A549 (cell line): ENCODE results near the gene SPG21. TPM values are rescaled to one million over a fixed set of nuclear protein-coding genes. Genes with fewer than 3 reads are reported as not detected.

ENCODE experiments used
- ATAC-seq, 2 experiments: fragments of 200-7000 bp in 1 of 2; fragments of >200 bp in 1 of 2; cut with Nextera tagmentation in 1 of 2; cut with Tn5 transposase in 1 of 2; 3 replicates each; pipeline versions ENCODE4 v1.8.0 to v1.9.1; 2018 to 2020; ENCODE audit warnings: mild to moderate bottlenecking in 1 of 2, moderate library complexity in 1 of 2
- CTCF ChIA-PET: fragments of 300-600 bp; sonication (Branson Sonifier 250); formaldehyde crosslinking; extraction: SDS; loops from one replicate; lab custom pipeline; 2021; ENCODE audit warnings: antibody characterized with exemption, inconsistent platforms; lab: Yijun Ruan, JAX
- POLR2A ChIA-PET: fragments of 350-600 bp; formaldehyde crosslinking; extraction: SDS; loops from one replicate; lab custom pipeline; 2021; ENCODE audit warnings: antibody characterized with exemption, inconsistent platforms; lab: Yijun Ruan, JAX
- DNase-seq, 2 experiments: peaks; one replicate each; pipeline versions ENCODE4 v3.0.0 to v3.0.0-alpha.2; 2011 to 2016; ENCODE audit warnings: low read depth in 1 of 2, low spot score in 1 of 2
- FAIRE-seq: peaks from 2 replicates; lab custom pipeline; 2011; peaks lifted over from hg19 to GRCh38; lab: Jason Lieb, UNC
- H3K27ac ChIP-seq, 2 experiments: fragments of >200 bp; sonication (Bioruptor Twin); formaldehyde crosslinking; 3 replicates each; pipeline ENCODE4 v1.5.1; 2016 to 2017
- H3K4me1 ChIP-seq: fragments of >200 bp; sonication (Bioruptor Twin); formaldehyde crosslinking; 3 replicates; pipeline ENCODE4 v1.6.1; 2016
- H3K4me2 ChIP-seq: fragments of >200 bp; sonication (Bioruptor Twin); formaldehyde crosslinking; 3 replicates; pipeline ENCODE4 v1.6.1; 2016
- H3K4me3 ChIP-seq: fragments of >200 bp; sonication (Bioruptor Twin); formaldehyde crosslinking; 3 replicates; pipeline ENCODE4 v1.5.1; 2016
- H3K9me3 ChIP-seq: fragments of >200 bp; sonication (Bioruptor Twin); formaldehyde crosslinking; 3 replicates; pipeline ENCODE4 v1.6.1; 2016
- BHLHE40 ChIP-seq: IDR thresholded peaks from 2 replicates; pipeline ENCODE4 v1.6.1; 2012; ENCODE audit warnings: low read depth, low read length, inconsistent platforms
- CBX8 ChIP-seq: fragments of 200-600 bp; sonication (generic); IDR thresholded peaks from 2 replicates; pipeline ENCODE4 v1.6.1; 2016
- CEBPB ChIP-seq, 2 experiments: fragments of >200 bp in 1 of 2; sonication (Bioruptor Twin) in 1 of 2; formaldehyde crosslinking in 1 of 2; IDR thresholded peaks; 2 replicates each; pipeline ENCODE4 v1.6.1; 2012 to 2016
- CHD2 ChIP-seq: fragments of 150-350 bp; IDR thresholded peaks from 2 replicates; pipeline ENCODE4 v1.6.1; 2014; ENCODE audit warnings: low read length; ENCODE audit not compliant: partially characterized antibody
- EP300 ChIP-seq, 2 experiments: fragments of >200 bp; sonication (Bioruptor Twin); formaldehyde crosslinking; IDR thresholded peaks; 2 replicates in 1 of 2; 3 replicates in 1 of 2; pipeline ENCODE4 v1.6.1; 2016 to 2017
- ESRRA ChIP-seq: fragments of 150-350 bp; IDR thresholded peaks from 2 replicates; pipeline ENCODE4 v1.6.1; 2014; ENCODE audit warnings: mild to moderate bottlenecking, low read length, borderline replicate concordance
- HOXA7 ChIP-seq: fragments of 250-450 bp; sonication (Bioruptor Pico); IDR thresholded peaks from 2 replicates; pipeline ENCODE4 v1.5.0; 2020; ENCODE audit warnings: mild to moderate bottlenecking, moderate library complexity
- HOXB13 ChIP-seq: fragments of 250-450 bp; sonication (Bioruptor Pico); IDR thresholded peaks from 2 replicates; pipeline ENCODE4 v1.5.0; 2020; ENCODE audit warnings: low read depth, mild to moderate bottlenecking, moderate library complexity
- JUNB ChIP-seq: fragments of >200 bp; sonication (Bioruptor Twin); formaldehyde crosslinking; IDR thresholded peaks from 2 replicates; pipeline ENCODE4 v1.6.1; 2016
- KDM1A ChIP-seq: fragments of 200-600 bp; sonication (generic); IDR thresholded peaks from 2 replicates; pipeline ENCODE4 v1.6.1; 2016; ENCODE audit warnings: low read depth, mild to moderate bottlenecking
- KDM5A ChIP-seq: fragments of 200-600 bp; sonication (generic); IDR thresholded peaks from 2 replicates; pipeline ENCODE4 v1.6.1; 2016; ENCODE audit warnings: antibody characterized with exemption, mild to moderate bottlenecking
- MAFK ChIP-seq: fragments of 450-650 bp; IDR thresholded peaks from 2 replicates; pipeline ENCODE4 v1.6.1; 2014; ENCODE audit not compliant: partially characterized antibody
- MYC ChIP-seq: IDR thresholded peaks from 2 replicates; pipeline ENCODE4 v1.6.1; 2012; ENCODE audit warnings: mild to moderate bottlenecking, inconsistent platforms, low read length, improper control_type of control experiment, borderline replicate concordance
- NPAS2 ChIP-seq: fragments of 250-450 bp; sonication (Bioruptor Pico); IDR thresholded peaks from 2 replicates; pipeline ENCODE4 v1.8.0; 2022; ENCODE audit warnings: mild to moderate bottlenecking, moderate library complexity, borderline replicate concordance
- POLR2A ChIP-seq: IDR thresholded peaks from 2 replicates; pipeline ENCODE4 v1.6.1; 2012; ENCODE audit warnings: mild to moderate bottlenecking, low read length
- POLR2AphosphoS2 ChIP-seq: conservative IDR thresholded peaks from 2 replicates; pipeline ENCODE4 v1.6.1; 2012; ENCODE audit warnings: low read length, improper control_type of control experiment, inconsistent platforms
- RARB ChIP-seq: fragments of 250-450 bp; sonication (Bioruptor Pico); IDR thresholded peaks from 2 replicates; pipeline ENCODE4 v1.8.0; 2021; ENCODE audit warnings: mild to moderate bottlenecking, moderate library complexity
- RCOR1 ChIP-seq: fragments of 150-350 bp; IDR thresholded peaks from 2 replicates; pipeline ENCODE4 v1.6.1; 2014; ENCODE audit warnings: antibody characterized with exemption, low read length, low read depth
- RFX5 ChIP-seq: fragments of 450-650 bp; IDR thresholded peaks from 2 replicates; pipeline ENCODE4 v1.7.1; 2014; ENCODE audit warnings: antibody characterized with exemption, mild to moderate bottlenecking, moderate library complexity
- RNF2 ChIP-seq: fragments of 200-600 bp; sonication (generic); IDR thresholded peaks from 2 replicates; pipeline ENCODE4 v1.6.1; 2016; ENCODE audit warnings: low read depth, mild to moderate bottlenecking, antibody characterized with exemption, moderate library complexity, borderline replicate concordance
- SMC3 ChIP-seq: fragments of >200 bp; sonication (Bioruptor Twin); formaldehyde crosslinking; IDR thresholded peaks from 3 replicates; pipeline ENCODE4 v1.6.1; 2018; ENCODE audit warnings: inconsistent platforms
- SREBF2 ChIP-seq: fragments of 450-650 bp; IDR thresholded peaks from 2 replicates; pipeline ENCODE4 v1.6.1; 2014; ENCODE audit warnings: mild to moderate bottlenecking, moderate library complexity
- TFCP2L1 ChIP-seq: fragments of 250-450 bp; sonication (Bioruptor Pico); IDR thresholded peaks from 2 replicates; pipeline ENCODE4 v1.5.0; 2021; ENCODE audit warnings: mild to moderate bottlenecking
- ZC3H11A ChIP-seq: fragments of 450-650 bp; IDR thresholded peaks from 2 replicates; pipeline ENCODE4 v1.6.1; 2014; ENCODE audit warnings: antibody characterized with exemption, mild to moderate bottlenecking
- ZNF302 ChIP-seq: fragments of 250-450 bp; sonication (Bioruptor Pico); IDR thresholded peaks from 2 replicates; pipeline ENCODE4 v1.9.0; 2021; ENCODE audit warnings: inconsistent platforms, mild to moderate bottlenecking, moderate library complexity
- WGBS: methylation state at CpG from one replicate; pipeline ENCODE4 v1.1.6; 2017; ENCODE audit errors: missing lambda C conversion rate; 5-methylcytosine and 5-hydroxymethylcytosine counted together
- polyA plus RNA-seq, 4 experiments: library from polyadenylated mRNA; depleted of rRNA in 3 of 4; stranded (reverse); fragments of >200 nt; fragmentation: RNase III in 1 of 4; extraction: RNeasy Plus Mini Kit Qiagen cat#74134 plus additional on column Dnase treatment in 1 of 4; gene quantifications; 2 replicates in 3 of 4; 3 replicates in 1 of 4; pipeline ENCODE4 v1.2.3, GENCODE V29; 2011 to 2017
- TF ChIP-seq, protein P1 (sequence below): fragments of 450-650 bp; IDR thresholded peaks from 2 replicates; pipeline ENCODE4 v1.6.1; 2014; ENCODE audit warnings: antibody characterized with exemption
- TF ChIP-seq, protein P2 (sequence below): fragments of >200 bp; sonication (Bioruptor Twin); formaldehyde crosslinking; IDR thresholded peaks from 3 replicates; pipeline ENCODE4 v1.5.1; 2016
- TF ChIP-seq, protein P3 (sequence below): fragments of 200-600 bp; sonication (generic); IDR thresholded peaks from 2 replicates; pipeline ENCODE4 v1.6.1; 2016; ENCODE audit warnings: antibody characterized with exemption, mild to moderate bottlenecking, moderate library complexity
- TF ChIP-seq, protein P4 (sequence below): IDR thresholded peaks from 2 replicates; pipeline ENCODE4 v1.6.1; 2012

Gene SPG21
- polyA plus RNA-seq, 2 of the 4 experiments (the other 2 are of a cell fraction) = 117 to 155 TPM

DNA sequence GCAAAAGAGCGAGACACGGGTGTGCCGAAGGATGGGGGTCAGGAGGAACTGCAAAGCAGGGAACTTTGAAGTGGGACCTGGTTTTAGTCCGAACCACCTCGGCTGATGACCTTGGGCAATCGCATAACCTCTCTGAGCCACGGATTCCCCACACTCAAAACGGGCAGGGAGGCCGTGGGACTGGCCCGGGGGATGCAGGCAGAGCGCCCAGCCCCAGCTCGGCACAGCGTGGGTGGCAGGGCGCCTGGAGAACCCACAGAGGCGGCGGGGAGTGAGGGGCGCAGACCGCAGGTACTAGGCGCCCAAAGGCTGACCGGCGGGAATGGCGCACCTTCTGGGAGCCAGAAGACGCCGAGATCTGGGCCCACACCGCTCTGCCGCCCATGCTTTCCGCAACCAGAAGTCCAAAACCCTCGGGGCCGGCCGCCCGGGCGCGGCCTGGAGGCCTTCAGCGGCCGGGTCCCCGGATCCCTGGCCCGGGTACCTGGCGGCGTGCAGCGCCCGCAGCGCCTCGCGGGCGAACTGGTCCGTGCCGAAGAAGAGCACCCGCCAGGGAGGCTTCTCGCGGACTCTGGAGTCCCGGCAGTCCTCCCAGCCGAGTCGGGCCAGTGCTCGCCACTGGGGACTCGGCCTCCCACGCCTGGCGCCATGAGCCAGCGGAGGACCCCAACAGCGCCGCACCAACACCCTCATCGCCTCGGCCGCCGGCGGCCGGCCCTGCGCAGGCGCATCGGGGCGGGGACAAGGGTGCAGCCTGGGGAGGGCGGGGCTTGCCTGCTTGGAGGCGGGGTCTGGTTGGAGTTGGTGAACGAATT is 39.4 kb upstream of the SPG21 start, which contains the start of gene MTFMT (continued):
- TF ChIP-seq KDM1A (0 out of 2 replicates have a peak, but pooled peaks have one; percentile 58), SMC3 (no peak), KDM5A (0 out of 2 replicates have a peak, but pooled peaks have one; percentile 29), ZC3H11A (no peak), MYC (peak; percentile 60), POLR2AphosphoS2 (no peak), RARB (CRISPR knock-in tag) (no peak), TFCP2L1 (no peak), CEBPB (IDR thresholded peaks at IDR 0.05) (no peak), BHLHE40 (no peak), ESRRA (no peak), NPAS2 (no peak), SREBF2 (no peak), RNF2 (no peak), ZNF302 (CRISPR knock-in tag) (no peak), CBX8 (no peak), POLR2A (peak; percentile 99), HOXB13 (no peak)
- TF ChIP-seq, protein P1, sequence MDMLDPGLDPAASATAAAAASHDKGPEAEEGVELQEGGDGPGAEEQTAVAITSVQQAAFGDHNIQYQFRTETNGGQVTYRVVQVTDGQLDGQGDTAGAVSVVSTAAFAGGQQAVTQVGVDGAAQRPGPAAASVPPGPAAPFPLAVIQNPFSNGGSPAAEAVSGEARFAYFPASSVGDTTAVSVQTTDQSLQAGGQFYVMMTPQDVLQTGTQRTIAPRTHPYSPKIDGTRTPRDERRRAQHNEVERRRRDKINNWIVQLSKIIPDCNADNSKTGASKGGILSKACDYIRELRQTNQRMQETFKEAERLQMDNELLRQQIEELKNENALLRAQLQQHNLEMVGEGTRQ = no peak
- TF ChIP-seq, protein P2, sequence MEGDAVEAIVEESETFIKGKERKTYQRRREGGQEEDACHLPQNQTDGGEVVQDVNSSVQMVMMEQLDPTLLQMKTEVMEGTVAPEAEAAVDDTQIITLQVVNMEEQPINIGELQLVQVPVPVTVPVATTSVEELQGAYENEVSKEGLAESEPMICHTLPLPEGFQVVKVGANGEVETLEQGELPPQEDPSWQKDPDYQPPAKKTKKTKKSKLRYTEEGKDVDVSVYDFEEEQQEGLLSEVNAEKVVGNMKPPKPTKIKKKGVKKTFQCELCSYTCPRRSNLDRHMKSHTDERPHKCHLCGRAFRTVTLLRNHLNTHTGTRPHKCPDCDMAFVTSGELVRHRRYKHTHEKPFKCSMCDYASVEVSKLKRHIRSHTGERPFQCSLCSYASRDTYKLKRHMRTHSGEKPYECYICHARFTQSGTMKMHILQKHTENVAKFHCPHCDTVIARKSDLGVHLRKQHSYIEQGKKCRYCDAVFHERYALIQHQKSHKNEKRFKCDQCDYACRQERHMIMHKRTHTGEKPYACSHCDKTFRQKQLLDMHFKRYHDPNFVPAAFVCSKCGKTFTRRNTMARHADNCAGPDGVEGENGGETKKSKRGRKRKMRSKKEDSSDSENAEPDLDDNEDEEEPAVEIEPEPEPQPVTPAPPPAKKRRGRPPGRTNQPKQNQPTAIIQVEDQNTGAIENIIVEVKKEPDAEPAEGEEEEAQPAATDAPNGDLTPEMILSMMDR = peak; percentile 18; the same call in 1 of the 3 replicates
- TF ChIP-seq, protein P3, sequence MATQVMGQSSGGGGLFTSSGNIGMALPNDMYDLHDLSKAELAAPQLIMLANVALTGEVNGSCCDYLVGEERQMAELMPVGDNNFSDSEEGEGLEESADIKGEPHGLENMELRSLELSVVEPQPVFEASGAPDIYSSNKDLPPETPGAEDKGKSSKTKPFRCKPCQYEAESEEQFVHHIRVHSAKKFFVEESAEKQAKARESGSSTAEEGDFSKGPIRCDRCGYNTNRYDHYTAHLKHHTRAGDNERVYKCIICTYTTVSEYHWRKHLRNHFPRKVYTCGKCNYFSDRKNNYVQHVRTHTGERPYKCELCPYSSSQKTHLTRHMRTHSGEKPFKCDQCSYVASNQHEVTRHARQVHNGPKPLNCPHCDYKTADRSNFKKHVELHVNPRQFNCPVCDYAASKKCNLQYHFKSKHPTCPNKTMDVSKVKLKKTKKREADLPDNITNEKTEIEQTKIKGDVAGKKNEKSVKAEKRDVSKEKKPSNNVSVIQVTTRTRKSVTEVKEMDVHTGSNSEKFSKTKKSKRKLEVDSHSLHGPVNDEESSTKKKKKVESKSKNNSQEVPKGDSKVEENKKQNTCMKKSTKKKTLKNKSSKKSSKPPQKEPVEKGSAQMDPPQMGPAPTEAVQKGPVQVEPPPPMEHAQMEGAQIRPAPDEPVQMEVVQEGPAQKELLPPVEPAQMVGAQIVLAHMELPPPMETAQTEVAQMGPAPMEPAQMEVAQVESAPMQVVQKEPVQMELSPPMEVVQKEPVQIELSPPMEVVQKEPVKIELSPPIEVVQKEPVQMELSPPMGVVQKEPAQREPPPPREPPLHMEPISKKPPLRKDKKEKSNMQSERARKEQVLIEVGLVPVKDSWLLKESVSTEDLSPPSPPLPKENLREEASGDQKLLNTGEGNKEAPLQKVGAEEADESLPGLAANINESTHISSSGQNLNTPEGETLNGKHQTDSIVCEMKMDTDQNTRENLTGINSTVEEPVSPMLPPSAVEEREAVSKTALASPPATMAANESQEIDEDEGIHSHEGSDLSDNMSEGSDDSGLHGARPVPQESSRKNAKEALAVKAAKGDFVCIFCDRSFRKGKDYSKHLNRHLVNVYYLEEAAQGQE = no peak
- TF ChIP-seq, protein P4, sequence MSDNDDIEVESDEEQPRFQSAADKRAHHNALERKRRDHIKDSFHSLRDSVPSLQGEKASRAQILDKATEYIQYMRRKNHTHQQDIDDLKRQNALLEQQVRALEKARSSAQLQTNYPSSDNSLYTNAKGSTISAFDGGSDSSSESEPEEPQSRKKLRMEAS = peak; percentile 74

DNA sequence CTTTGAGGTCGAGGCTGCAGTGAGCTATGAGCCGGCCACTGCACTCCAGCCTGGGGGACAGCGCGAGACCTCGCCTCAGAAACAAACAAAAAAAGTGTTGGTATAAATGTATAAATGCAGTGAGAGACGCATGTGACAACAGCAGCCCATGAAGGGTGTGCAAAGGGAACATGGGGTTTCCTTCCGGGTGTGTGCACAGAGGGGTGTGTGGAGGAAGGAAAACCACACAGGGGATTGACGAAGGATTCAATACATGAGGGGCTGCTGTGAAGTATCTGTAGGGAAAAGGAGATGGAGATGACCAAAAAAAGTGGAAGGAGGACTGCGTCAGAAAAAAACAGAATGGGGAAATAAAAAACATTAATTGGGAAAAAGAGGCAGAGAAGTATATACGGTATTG is 38.6 kb upstream of the SPG21 start:
- ChIA-PET CTCF (interaction anchor here (1.7 kb wide), 1 partner anchor 50 kb away, joined by 6 read pairs; no protein-coding TSS in a partner anchor), POLR2A (no interaction called here)
- peaks cover 24% of the 10 kb centered on the region for H3K4me1 ChIP-seq
- no peak for ATAC-seq
- DNase-seq = no peak
- peak overlapping the region; percentile 73 for H3K4me3 ChIP-seq
- no peak for TF ChIP-seq HOXA7 (CRISPR knock-in tag)
- TF ChIP-seq MAFK = no peak
- TF ChIP-seq EP300 (IDR thresholded peaks at IDR 0.05) = no peak
- TF ChIP-seq RFX5 = no peak
- no peak for TF ChIP-seq RCOR1
- TF ChIP-seq CEBPB (IDR thresholded peaks at IDR 0.05) = no peak
- TF ChIP-seq JUNB = no peak
- no peak for TF ChIP-seq CHD2
- TF ChIP-seq TFCP2L1 = no peak
- 58% methylated on average over 10 of the region's 10 CpGs for WGBS
- H3K9me3 ChIP-seq = no peaks in the 10 kb centered on the region
- H3K4me2 ChIP-seq = peak overlapping the region; percentile 98
- peak overlapping the region; percentile 93 to 96; a peak in 5 of 6 replicates for H3K27ac ChIP-seq
- FAIRE-seq = no peak
